ENCODE measurements around the gene AMPD1.
A peak's percentile ranks its signal among the peaks of the same experiment; 100 is the strongest.

Gene AMPD1

GRCh38 chr1:114695430-114696058 is at the start of gene AMPD1:
Gene AMPD1, minus strand, starts transcription at chr1:114695546. Its CDS starts 75 bp downstream, at chr1:114695471.
- no peak for DNase-seq (ENCODE audit: low spot score)

GRCh38 chr1:114741963-114742746 is 46.8 kb upstream of the AMPD1 start:
- DNase-seq (ENCODE audit: low spot score) = no peak

GRCh38 chr1:114740331-114740730 is 45.0 kb upstream of the AMPD1 start:
- DNase-seq (ENCODE audit: low spot score) = no peak

- no peak for DNase-seq (ENCODE audit: low spot score)
Observed at GRCh38 chr1:114737314-114737849, 42.0 kb upstream of the AMPD1 start.

- no peak for DNase-seq (ENCODE audit: low spot score)
Observed at GRCh38 chr1:114735479-114735878, 40.1 kb upstream of the AMPD1 start.

GRCh38 chr1:114729782-114730181 is 34.4 kb upstream of the AMPD1 start:
- no peak for DNase-seq (ENCODE audit: low spot score)

GRCh38 chr1:114728553-114728952 is 33.2 kb upstream of the AMPD1 start:
- DNase-seq (ENCODE audit: low spot score) = no peak

- DNase-seq (ENCODE audit: low spot score) = no peak
Observed at GRCh38 chr1:114725230-114725629, 29.9 kb upstream of the AMPD1 start.

GRCh38 chr1:114723915-114724314 is 28.6 kb upstream of the AMPD1 start:
- DNase-seq (ENCODE audit: low spot score) = no peak

GRCh38 chr1:114723457-114723856 is 28.1 kb upstream of the AMPD1 start:
- no peak for DNase-seq (ENCODE audit: low spot score)

- no peak for DNase-seq (ENCODE audit: low spot score)
Observed at GRCh38 chr1:114720492-114720891, 25.1 kb upstream of the AMPD1 start.

GRCh38 chr1:114719424-114719787 is 24.1 kb upstream of the AMPD1 start:
- DNase-seq (ENCODE audit: low spot score) = no peak

- no peak for DNase-seq (ENCODE audit: low spot score)
Observed at GRCh38 chr1:114718661-114719423, 23.5 kb upstream of the AMPD1 start.

GRCh38 chr1:114716304-114717170 is 21.2 kb upstream of the AMPD1 start, which contains the start of gene NRAS:
Gene NRAS, minus strand, starts transcription at chr1:114716771. Its CDS starts 611 bp downstream, at chr1:114716160.
- DNase-seq (ENCODE audit: low spot score) = peak; percentile 94

- DNase-seq (ENCODE audit: low spot score) = no peak
Observed at GRCh38 chr1:114715952-114716303, 20.6 kb upstream of the AMPD1 start.

GRCh38 chr1:114712977-114713376 is 17.6 kb upstream of the AMPD1 start:
- DNase-seq (ENCODE audit: low spot score) = no peak

- DNase-seq (ENCODE audit: low spot score) = no peak
Observed at GRCh38 chr1:114710360-114710759, 15.0 kb upstream of the AMPD1 start.

- DNase-seq (ENCODE audit: low spot score) = no peak
Observed at GRCh38 chr1:114707604-114708003, 12.3 kb upstream of the AMPD1 start.

- no peak for DNase-seq (ENCODE audit: low spot score)
Observed at GRCh38 chr1:114703242-114703641, 7.9 kb upstream of the AMPD1 start.

GRCh38 chr1:114702737-114703136 is 7.4 kb upstream of the AMPD1 start:
- DNase-seq (ENCODE audit: low spot score) = no peak

GRCh38 chr1:114701931-114702330 is 6.6 kb upstream of the AMPD1 start:
- DNase-seq (ENCODE audit: low spot score) = no peak
